Measurements from ENCODE around the gene EIF4B. TPM values are rescaled to one million over a fixed set of nuclear protein-coding genes. Genes with fewer than 3 reads are reported as not detected.

EIF4B gene
- total RNA-seq, 3 donors from 2014 or later (not counting 1 experiment from before 2014, with no cell fraction given) = 505 to 537 (median 518) TPM

DNA sequence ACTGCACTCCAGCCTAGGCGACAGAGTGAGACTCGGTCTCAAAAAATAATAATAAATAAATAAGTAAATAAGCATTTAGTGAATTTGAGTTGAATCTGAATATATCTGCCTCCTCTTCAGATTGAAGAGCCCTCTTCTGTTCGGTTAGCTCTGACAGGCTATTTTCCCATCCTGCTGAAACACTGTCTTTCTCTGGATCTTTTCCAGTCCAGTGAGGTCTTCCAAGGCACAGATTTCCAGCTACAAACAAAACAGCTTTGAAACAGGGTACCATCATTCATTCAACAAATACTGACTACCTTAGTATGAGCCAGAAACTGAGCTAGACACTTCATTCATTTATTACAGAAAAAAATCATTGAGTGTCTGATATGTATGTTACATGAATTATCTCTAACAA, 80.1 kb downstream of the EIF4B start:
- Mint-ChIP-seq H3K9me3 (no peaks in the 10 kb centered on the region), H3K36me3 (no peaks in the 10 kb centered on the region), H3K27ac (no peak overlapping the region), H3K27me3 (ENCODE audit: low read depth in 2 of 2) (peaks cover 8 to 12% of the 10 kb centered on the region in 2 donors), H3K4me3 (no peak overlapping the region), H3K4me1 (no peaks in the 10 kb centered on the region)
- no peak for DNase-seq
- intact Hi-C loops (cut with micrococcal nuclease) = no loop called here
- Histone ChIP-seq H3K4me3 (ENCODE audit: low read length) (no peak overlapping the region), H3K9me3 (ENCODE audit: control insufficient read depth, insufficient read depth, low read length) (no peaks in the 10 kb centered on the region), H3K27me3 (ENCODE audit: control insufficient read depth, insufficient read depth, low read length) (no peaks in the 10 kb centered on the region), H3K4me1 (ENCODE audit: control insufficient read depth, insufficient read depth, low read length) (no peaks in the 10 kb centered on the region), H3K27ac (ENCODE audit: low read length) (no peak overlapping the region), H3K36me3 (ENCODE audit: control insufficient read depth, insufficient read depth, low read length) (no peaks in the 10 kb centered on the region)
- no peak for ATAC-seq
- WGBS (ENCODE audit: insufficient coverage) = 91% methylated on average over 1 of the region's 3 CpGs
- TF ChIP-seq, protein P1, sequence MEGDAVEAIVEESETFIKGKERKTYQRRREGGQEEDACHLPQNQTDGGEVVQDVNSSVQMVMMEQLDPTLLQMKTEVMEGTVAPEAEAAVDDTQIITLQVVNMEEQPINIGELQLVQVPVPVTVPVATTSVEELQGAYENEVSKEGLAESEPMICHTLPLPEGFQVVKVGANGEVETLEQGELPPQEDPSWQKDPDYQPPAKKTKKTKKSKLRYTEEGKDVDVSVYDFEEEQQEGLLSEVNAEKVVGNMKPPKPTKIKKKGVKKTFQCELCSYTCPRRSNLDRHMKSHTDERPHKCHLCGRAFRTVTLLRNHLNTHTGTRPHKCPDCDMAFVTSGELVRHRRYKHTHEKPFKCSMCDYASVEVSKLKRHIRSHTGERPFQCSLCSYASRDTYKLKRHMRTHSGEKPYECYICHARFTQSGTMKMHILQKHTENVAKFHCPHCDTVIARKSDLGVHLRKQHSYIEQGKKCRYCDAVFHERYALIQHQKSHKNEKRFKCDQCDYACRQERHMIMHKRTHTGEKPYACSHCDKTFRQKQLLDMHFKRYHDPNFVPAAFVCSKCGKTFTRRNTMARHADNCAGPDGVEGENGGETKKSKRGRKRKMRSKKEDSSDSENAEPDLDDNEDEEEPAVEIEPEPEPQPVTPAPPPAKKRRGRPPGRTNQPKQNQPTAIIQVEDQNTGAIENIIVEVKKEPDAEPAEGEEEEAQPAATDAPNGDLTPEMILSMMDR (IDR thresholded peaks at IDR 0.05) = no peak

DNA sequence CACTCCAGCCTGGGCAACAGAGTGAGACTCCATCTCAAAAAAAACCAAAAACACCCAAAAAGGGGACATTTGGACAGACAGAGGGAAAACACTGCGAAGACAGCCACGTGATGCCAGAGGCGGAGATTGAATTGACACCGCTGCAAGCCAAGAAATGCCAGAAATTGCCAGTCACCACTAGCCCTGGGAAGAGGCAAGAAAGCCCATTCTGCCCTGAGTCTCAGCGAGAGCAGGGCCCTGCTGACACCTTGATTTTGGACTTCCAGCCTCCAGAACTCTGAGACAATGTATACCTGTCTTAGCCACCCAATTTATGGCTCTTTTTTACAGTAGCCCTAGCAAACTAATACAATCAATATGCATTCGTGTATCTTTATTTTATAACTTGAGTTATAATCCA, 83.8 kb downstream of the EIF4B start:
- DNase-seq (no peak), ATAC-seq (no peak)
- H3K4me3 Mint-ChIP-seq = no peak overlapping the region
- intact Hi-C loops (cut with micrococcal nuclease) = no loop called here
- Histone ChIP-seq H3K9me3 (ENCODE audit: control insufficient read depth, insufficient read depth, low read length) (no peaks in the 10 kb centered on the region), H3K4me1 (ENCODE audit: control insufficient read depth, insufficient read depth, low read length) (peaks cover 4% of the 10 kb centered on the region), H3K36me3 (ENCODE audit: control insufficient read depth, insufficient read depth, low read length) (no peaks in the 10 kb centered on the region), H3K27me3 (ENCODE audit: control insufficient read depth, insufficient read depth, low read length) (no peaks in the 10 kb centered on the region), H3K4me3 (ENCODE audit: low read length) (no peak overlapping the region), H3K27ac (ENCODE audit: low read length) (no peak overlapping the region)
- H3K4me1 Mint-ChIP-seq = no peaks in the 10 kb centered on the region
- WGBS (ENCODE audit: insufficient coverage) = 97% methylated on average over 6 of the region's 6 CpGs
- no peaks in the 10 kb centered on the region for H3K36me3 Mint-ChIP-seq
- TF ChIP-seq, protein P1 (IDR thresholded peaks at IDR 0.05) = no peak
- H3K9me3 Mint-ChIP-seq = no peaks in the 10 kb centered on the region
- no peak overlapping the region for H3K27ac Mint-ChIP-seq
- peaks cover 8 to 20% of the 10 kb centered on the region in 2 donors for H3K27me3 Mint-ChIP-seq (ENCODE audit: low read depth in 2 of 2)

DNA sequence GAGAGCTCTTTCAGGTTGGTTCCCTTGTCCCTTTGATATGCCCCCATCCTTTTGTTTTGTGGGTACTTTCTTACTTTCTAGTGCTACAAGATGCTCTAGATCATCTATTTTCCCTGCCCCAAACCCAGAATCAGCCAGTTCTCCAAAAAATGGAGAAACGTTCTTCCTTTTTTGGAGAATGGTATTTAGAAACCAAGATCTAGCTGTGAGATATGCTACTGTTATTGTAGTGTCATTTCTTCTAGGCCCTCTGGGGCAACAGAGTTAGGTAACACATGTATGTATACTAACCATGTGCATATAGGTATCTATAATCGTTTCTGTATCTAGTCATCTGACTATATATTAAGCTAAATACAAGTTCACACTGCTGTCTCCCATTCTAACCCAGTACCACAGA, 84.3 kb downstream of the EIF4B start:
- peaks cover 4% of the 10 kb centered on the region for H3K4me1 ChIP-seq (ENCODE audit: control insufficient read depth, insufficient read depth, low read length)
- Mint-ChIP-seq H3K27ac (no peak overlapping the region), H3K36me3 (no peaks in the 10 kb centered on the region), H3K4me3 (no peak overlapping the region), H3K27me3 (ENCODE audit: low read depth in 2 of 2) (peaks cover 8 to 20% of the 10 kb centered on the region in 2 donors), H3K4me1 (no peaks in the 10 kb centered on the region), H3K9me3 (no peaks in the 10 kb centered on the region)
- H3K27ac ChIP-seq (ENCODE audit: low read length) = no peak overlapping the region
- no peak overlapping the region for H3K4me3 ChIP-seq (ENCODE audit: low read length)
- 77% methylated on average over 2 of the region's 2 CpGs for WGBS (ENCODE audit: insufficient coverage)
- H3K9me3 ChIP-seq (ENCODE audit: control insufficient read depth, insufficient read depth, low read length) = no peaks in the 10 kb centered on the region
- DNase-seq = no peak
- no peaks in the 10 kb centered on the region for H3K27me3 ChIP-seq (ENCODE audit: control insufficient read depth, insufficient read depth, low read length)
- H3K36me3 ChIP-seq (ENCODE audit: control insufficient read depth, insufficient read depth, low read length) = no peaks in the 10 kb centered on the region
- intact Hi-C loops (cut with micrococcal nuclease) = no loop called here
- TF ChIP-seq, protein P1 (IDR thresholded peaks at IDR 0.05) = no peak
- no peak for ATAC-seq

DNA sequence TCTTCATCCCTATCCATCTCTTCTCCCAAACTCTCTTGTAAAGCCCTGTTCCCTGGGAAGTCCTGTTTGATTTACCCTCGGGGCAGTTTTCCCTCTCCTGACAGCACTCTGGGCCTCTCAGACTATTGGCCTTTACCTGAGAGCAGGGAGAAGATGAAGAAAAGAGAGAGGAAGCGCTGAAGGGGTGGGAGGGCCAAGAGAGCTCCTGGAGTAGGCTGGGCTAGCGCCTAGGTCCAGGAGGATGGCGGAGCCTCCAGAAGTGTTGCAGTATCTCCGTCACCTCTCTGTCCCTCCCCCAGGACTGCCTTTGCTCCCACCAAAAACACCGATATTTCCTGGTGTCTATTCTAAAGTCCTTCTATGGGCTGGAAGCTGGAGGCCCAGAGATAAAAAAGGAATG, 85.5 kb downstream of the EIF4B start:
- Histone ChIP-seq H3K9me3 (ENCODE audit: control insufficient read depth, insufficient read depth, low read length) (no peaks in the 10 kb centered on the region), H3K27ac (ENCODE audit: low read length) (no peak overlapping the region), H3K4me3 (ENCODE audit: low read length) (no peak overlapping the region), H3K27me3 (ENCODE audit: control insufficient read depth, insufficient read depth, low read length) (peaks cover under 1% of the 10 kb centered on the region), H3K36me3 (ENCODE audit: control insufficient read depth, insufficient read depth, low read length) (no peaks in the 10 kb centered on the region), H3K4me1 (ENCODE audit: control insufficient read depth, insufficient read depth, low read length) (peaks cover 5% of the 10 kb centered on the region)
- TF ChIP-seq, protein P1 (IDR thresholded peaks at IDR 0.05) = no peak
- peaks cover 0 to under 1% of the 10 kb centered on the region in 2 donors for H3K4me1 Mint-ChIP-seq
- intact Hi-C loops (cut with micrococcal nuclease) = no loop called here
- H3K4me3 Mint-ChIP-seq = no peak overlapping the region
- 93% methylated on average over 6 of the region's 6 CpGs for WGBS (ENCODE audit: insufficient coverage)
- no peak for DNase-seq
- no peak overlapping the region for H3K27ac Mint-ChIP-seq
- peaks cover 7 to 18% of the 10 kb centered on the region in 2 donors for H3K27me3 Mint-ChIP-seq (ENCODE audit: low read depth in 2 of 2)
- no peak for ATAC-seq
- H3K36me3 Mint-ChIP-seq = no peaks in the 10 kb centered on the region
- H3K9me3 Mint-ChIP-seq = no peaks in the 10 kb centered on the region

Data from natural killer cell (primary cell).